HepG2 (cell line): ENCODE measurements around the gene CNR2. TPM values are rescaled to one million over a fixed set of nuclear protein-coding genes. Genes with fewer than 3 reads are reported as not detected.

Source experiments
- FOXA3 ChIP-seq: IDR thresholded peaks from 2 replicates; pipeline ENCODE4 v1.6.1; 2016; ENCODE audit warnings: missing genetic modification reagents, missing compliant biosample characterization
- KDM1A ChIP-seq: IDR thresholded peaks from 2 replicates; pipeline ENCODE4 v1.6.1; 2016; ENCODE audit warnings: missing compliant biosample characterization
- MYNN ChIP-seq: sonication (generic); formaldehyde crosslinking; IDR thresholded peaks from 2 replicates; pipeline ENCODE4 v1.4.0; 2020; ENCODE audit warnings: mild to moderate bottlenecking, low read depth, missing genetic modification reagents
- PBX2 ChIP-seq: IDR thresholded peaks from 2 replicates; pipeline ENCODE4 v1.6.1; 2016; ENCODE audit warnings: control low read depth
- PHB2 ChIP-seq: fragments of 450-650 bp; IDR thresholded peaks from 2 replicates; pipeline ENCODE4 v1.6.1; 2018; ENCODE audit not compliant: partially characterized antibody
- RELA ChIP-seq: sonication (generic); formaldehyde crosslinking; IDR thresholded peaks from 2 replicates; pipeline ENCODE4 v1.4.0; 2020; ENCODE audit warnings: missing genetic modification reagents
- SIX4 ChIP-seq: sonication (generic); formaldehyde crosslinking; IDR thresholded peaks from 2 replicates; pipeline ENCODE4 v1.4.0; 2020; ENCODE audit warnings: missing genetic modification reagents
- TBP ChIP-seq: sonication (generic); formaldehyde crosslinking; IDR thresholded peaks from 2 replicates; pipeline ENCODE4 v1.5.0; 2020; ENCODE audit warnings: missing genetic modification reagents
- ZNF281 ChIP-seq: sonication (generic); formaldehyde crosslinking; IDR thresholded peaks from 2 replicates; pipeline ENCODE4 v1.4.0; 2020; ENCODE audit warnings: missing genetic modification reagents, borderline replicate concordance
- ZNF460 ChIP-seq: sonication (generic); formaldehyde crosslinking; IDR thresholded peaks from 2 replicates; pipeline ENCODE4 v1.5.1; 2020; ENCODE audit warnings: missing genetic modification reagents, mild to moderate bottlenecking, borderline replicate concordance
- ZNF740 ChIP-seq: sonication (generic); formaldehyde crosslinking; IDR thresholded peaks from 2 replicates; pipeline ENCODE4 v1.4.0; 2020; ENCODE audit warnings: missing genetic modification reagents
- ZNF790 ChIP-seq: sonication (generic); formaldehyde crosslinking; IDR thresholded peaks from 2 replicates; pipeline ENCODE4 v1.8.0; 2022; ENCODE audit warnings: missing genetic modification reagents, mild to moderate bottlenecking, borderline replicate concordance
- polyA plus RNA-seq, 8 experiments: library from polyadenylated mRNA; depleted of rRNA in 3 of 8; stranded (reverse) in 7 of 8; unstranded in 1 of 8; fragments of >200 nt; fragmentation: Illumina TruSeq in 4 of 8; extraction: Trizol in 4 of 8; gene quantifications; 2 replicates each; pipeline versions ENCODE4 v1.2.1 to v1.2.3, GENCODE V29; 2011 to 2016; ENCODE audit warnings: low read depth in 4 of 8, missing spikeins in 1 of 8, mixed read lengths in 1 of 8; ENCODE audit not compliant: insufficient read depth in 1 of 8
- total RNA-seq, 5 experiments: library from RNA; depleted of rRNA; stranded (reverse); fragments of >200 nt; fragmentation: Illumina TruSeq; extraction: Trizol; gene quantifications; 2 replicates each; pipeline ENCODE4 v1.2.3, GENCODE V29; 2016; ENCODE audit warnings: low read depth in 1 of 5

Gene CNR2
- total and polyA plus RNA-seq, 2 of the 13 experiments (the other 11 are each of a cell fraction or from before 2014, with no cell fraction given), result not detected

DNA sequence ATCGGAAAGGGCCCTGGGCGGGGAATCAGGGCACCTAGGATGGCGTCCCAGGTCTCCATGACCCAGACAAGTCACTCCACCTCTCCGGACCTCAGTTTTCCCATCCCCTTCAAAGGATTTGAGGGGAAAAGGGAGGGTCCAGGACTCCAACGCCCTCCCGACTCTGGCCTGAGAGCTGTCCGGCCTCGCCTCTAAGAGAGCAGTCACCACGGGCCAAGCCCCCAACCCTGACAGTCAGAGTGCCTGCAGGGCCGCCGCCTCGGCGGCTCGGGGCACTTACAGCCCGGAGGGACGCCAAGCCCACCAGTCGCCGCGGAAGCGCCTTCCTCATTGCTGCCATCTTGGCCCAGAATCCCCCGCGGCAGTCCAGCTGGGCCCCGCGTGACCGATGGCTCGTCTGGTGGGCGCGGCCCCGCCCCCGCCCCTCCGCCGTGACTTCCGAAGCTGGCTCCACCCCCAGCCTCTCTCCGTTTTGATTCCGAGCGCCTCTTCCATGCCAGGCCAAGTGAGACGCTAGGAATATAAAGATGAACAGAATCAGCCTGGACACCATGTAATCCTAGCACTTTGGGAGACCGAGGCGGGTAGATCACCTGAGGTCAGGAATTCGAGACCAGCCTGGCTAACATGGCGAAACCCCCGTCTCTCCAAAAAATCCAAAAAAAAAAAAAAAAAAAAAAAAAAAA lies 87.9 kb downstream of the CNR2 start, which contains the start of gene HMGCL (continued):
- no peak for TF ChIP-seq SIX4
- TF ChIP-seq PBX2 (CRISPR knock-in tag), result no peak
- TF ChIP-seq FOXA3, result no peak
- no peak for TF ChIP-seq KDM1A (CRISPR knock-in tag)
- TF ChIP-seq ZNF740 (CRISPR knock-in tag), result 0 out of 2 replicates have a peak, but pooled peaks have one; percentile 59
- no peak; the same call in 1 of the 2 replicates for TF ChIP-seq TBP (CRISPR knock-in tag)
- TF ChIP-seq ZNF460 (CRISPR knock-in tag), result no peak; the same call in 1 of the 2 replicates
- TF ChIP-seq PHB2, result no peak
- peak; percentile 66; the same call in 1 of the 2 replicates for TF ChIP-seq MYNN (CRISPR knock-in tag)
- peak; percentile 78; the same call in 1 of the 2 replicates for TF ChIP-seq RELA (CRISPR knock-in tag)
- TF ChIP-seq ZNF281 (CRISPR knock-in tag), result peak; percentile 21; the same call in 1 of the 2 replicates
- TF ChIP-seq ZNF790 (CRISPR knock-in tag), result no peak
